Testis (tissue), 3 donors: ENCODE measurements around the gene KRT23. TPM values are rescaled to one million over a fixed set of nuclear protein-coding genes. Genes with fewer than 3 reads are reported as not detected.

Experiments used
- DNase-seq: peaks from one replicate; pipeline ENCODE4 v3.0.0-alpha.2; 2019
- H3K27ac ChIP-seq, 2 donors: fragments of 200-600 bp; sonication (generic); one replicate each; pipeline ENCODE4 v1.5.1; 2019
- H3K27me3 ChIP-seq: fragments of 200-600 bp; sonication (generic); one replicate; pipeline ENCODE4 v1.5.1; 2019
- H3K36me3 ChIP-seq: fragments of 200-600 bp; sonication (generic); one replicate; pipeline ENCODE4 v1.5.1; 2017; ENCODE audit warnings: low read depth; ENCODE audit errors: missing control alignments
- H3K4me1 ChIP-seq: fragments of 200-600 bp; sonication (generic); one replicate; pipeline ENCODE4 v1.5.1; 2019
- H3K4me3 ChIP-seq, 2 donors: fragments of 200-600 bp; sonication (generic); one replicate each; pipeline ENCODE4 v1.5.1; 2017 to 2019
- H3K9me3 ChIP-seq: fragments of 200-600 bp; sonication (generic); one replicate; pipeline ENCODE4 v1.5.1; 2017
- CTCF ChIP-seq, 3 experiments: fragments of 450-650 bp in 2 of 3; fragments of 200-600 bp in 1 of 3; sonication (generic) in 1 of 3; IDR thresholded peaks; one replicate each; pipeline ENCODE4 v1.5.1; 2016 to 2019; ENCODE audit warnings: antibody characterized with exemption in 3 of 3, mild to moderate bottlenecking in 2 of 3, moderate library complexity in 1 of 3
- POLR2A ChIP-seq: fragments of 450-650 bp; IDR thresholded peaks from one replicate; pipeline ENCODE4 v1.6.1; 2017; ENCODE audit warnings: antibody characterized with exemption, mild to moderate bottlenecking, moderate library complexity
- WGBS, 2 donors: methylation state at CpG; one replicate each; pipeline ENCODE4 v1.1.5; 2018; 5-methylcytosine and 5-hydroxymethylcytosine counted together
- intact Hi-C: fragments of 100-400 bp; cut with DNase I; formaldehyde crosslinking; loops from one replicate; pipeline ENCODE4 v1.15.1; 2023; ENCODE audit warnings: low total_unique reads
- polyA plus RNA-seq: library from polyadenylated mRNA; stranded (reverse); fragments of 350-450 nt; fragmentation: Illumina TruSeq; extraction: RNeasy Lipid Tissue Mini Kit (QIAGEN cat#74804); gene quantifications from one replicate; pipeline ENCODE4 v1.2.3, GENCODE V29; 2014; ENCODE audit warnings: low read depth, low replicate concordance; ENCODE audit not compliant: insufficient read depth
- total RNA-seq, 2 donors: library from RNA; depleted of rRNA; stranded (reverse); fragments of >200 nt; gene quantifications; one replicate each; pipeline ENCODE4 v1.2.3, GENCODE V29; 2016

Gene KRT23
- total and polyA plus RNA-seq, 3 donors from 2014 or later: 14.0 to 52.2 (median 17.3) TPM

- H3K36me3 ChIP-seq: no peaks in the 10 kb centered on the region
- peak overlapping the region; percentile 35 to 60 for H3K27ac ChIP-seq
- intact Hi-C loops: no loop called here
- H3K9me3 ChIP-seq: no peaks in the 10 kb centered on the region
- 30 to 45% methylated on average over 8 of the region's 8 CpGs for WGBS, 2 donors
- peak; percentile 54 for DNase-seq
- TF ChIP-seq CTCF (IDR thresholded peaks at IDR 0.05) (no peak), POLR2A (no peak)
- no peaks in the 10 kb centered on the region for H3K27me3 ChIP-seq
- H3K4me3 ChIP-seq: no peak overlapping the region
- peaks cover 13% of the 10 kb centered on the region for H3K4me1 ChIP-seq
Observed at GRCh38 chr17:40980596-40980995, 43.1 kb upstream of the KRT23 start.

DNA sequence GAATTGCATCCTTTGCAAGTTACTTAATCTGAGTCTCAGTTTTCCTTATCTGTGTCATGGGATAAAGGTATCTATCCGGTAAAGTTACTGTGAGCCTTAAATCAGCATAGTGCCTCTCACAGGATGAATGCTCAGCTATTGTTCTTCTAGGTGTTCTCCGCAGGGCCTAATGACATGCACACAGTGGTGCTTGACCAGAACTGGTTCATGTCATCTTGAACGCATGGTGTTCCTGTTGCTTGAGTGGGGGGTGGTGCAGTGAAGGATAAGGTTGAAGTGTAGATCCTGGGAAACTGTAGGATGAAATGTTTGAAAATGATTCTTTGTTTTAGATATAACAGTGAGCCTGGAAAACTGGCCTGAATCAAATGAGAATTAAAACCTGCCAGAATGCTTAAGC, 42.7 kb upstream of the KRT23 start:
- TF ChIP-seq POLR2A (no peak), CTCF (IDR thresholded peaks at IDR 0.05) (no peak)
- WGBS, 2 donors: 77% methylated on average over 3 of the region's 3 CpGs
- no peaks in the 10 kb centered on the region for H3K9me3 ChIP-seq
- H3K4me3 ChIP-seq: no peak overlapping the region
- DNase-seq: no peak
- H3K27me3 ChIP-seq: no peaks in the 10 kb centered on the region
- no peaks in the 10 kb centered on the region for H3K36me3 ChIP-seq
- intact Hi-C loops: no loop called here
- peak overlapping the region; percentile 35 to 60 for H3K27ac ChIP-seq
- H3K4me1 ChIP-seq: peaks cover 13% of the 10 kb centered on the region

- Histone ChIP-seq H3K4me1 (peaks cover 13% of the 10 kb centered on the region), H3K9me3 (no peaks in the 10 kb centered on the region), H3K4me3 (no peak overlapping the region), H3K27me3 (no peaks in the 10 kb centered on the region), H3K36me3 (no peaks in the 10 kb centered on the region), H3K27ac (peak overlapping the region; percentile 60 to 64)
- intact Hi-C loops: no loop called here
- DNase-seq: peak; percentile 27
- 61 to 64% methylated on average over 13 of the region's 13 CpGs for WGBS, 2 donors
- TF ChIP-seq POLR2A: no peak
- TF ChIP-seq CTCF (IDR thresholded peaks at IDR 0.05): no peak
Observed at GRCh38 chr17:40978575-40979151, 41.2 kb upstream of the KRT23 start.

- no peaks in the 10 kb centered on the region for H3K36me3 ChIP-seq
- H3K4me3 ChIP-seq: no peak overlapping the region
- no peaks in the 10 kb centered on the region for H3K9me3 ChIP-seq
- TF ChIP-seq POLR2A: no peak
- TF ChIP-seq CTCF (IDR thresholded peaks at IDR 0.05): no peak
- H3K4me1 ChIP-seq: peaks cover 12% of the 10 kb centered on the region
- no peak for DNase-seq
- no peak overlapping the region for H3K27ac ChIP-seq
- H3K27me3 ChIP-seq: no peaks in the 10 kb centered on the region
- intact Hi-C loops: no loop called here
Observed at GRCh38 chr17:40975516-40975915, 38.1 kb upstream of the KRT23 start.

DNA sequence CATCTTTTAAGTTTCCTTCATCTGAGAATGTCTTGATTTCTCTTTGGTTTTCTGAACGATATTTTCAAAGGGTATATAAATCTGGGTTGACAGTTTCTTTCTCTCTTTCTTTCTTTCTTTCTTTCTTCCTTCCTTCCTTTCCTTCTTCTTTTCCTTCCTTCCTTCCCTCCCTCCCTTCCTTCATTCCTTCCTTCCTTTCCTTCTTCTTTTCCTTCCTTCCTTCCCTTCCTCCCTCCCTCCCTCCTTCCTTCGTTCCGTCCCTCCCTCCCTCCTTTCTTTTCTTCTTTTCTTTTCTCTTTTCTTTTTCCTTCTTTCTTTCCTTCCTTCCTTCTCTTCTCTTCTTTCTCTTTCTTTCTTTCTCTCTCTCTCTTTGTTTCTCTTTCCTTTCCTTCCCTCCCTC, 36.9 kb upstream of the KRT23 start:
- Histone ChIP-seq H3K36me3 (no peaks in the 10 kb centered on the region), H3K27me3 (no peaks in the 10 kb centered on the region), H3K9me3 (no peaks in the 10 kb centered on the region), H3K27ac (no peak overlapping the region), H3K4me3 (no peak overlapping the region), H3K4me1 (peaks cover 6% of the 10 kb centered on the region)
- DNase-seq: no peak
- WGBS, 2 donors: 90 to 95% methylated on average over 3 of the region's 3 CpGs
- intact Hi-C loops: no loop called here
- TF ChIP-seq CTCF (IDR thresholded peaks at IDR 0.05) (no peak), POLR2A (no peak)
